Breast epithelium (tissue), 4 donors: Measurements from ENCODE around the gene SLC25A42. TPM values are rescaled to one million over a fixed set of nuclear protein-coding genes. Genes with fewer than 3 reads are reported as not detected.

Source experiments
- DNase-seq, 2 donors: peaks; one replicate each; pipeline ENCODE4 v3.0.0-alpha.2; 2019; ENCODE audit warnings: low spot score in 2 of 2
- H3K27ac ChIP-seq, 2 donors: fragments of 200-600 bp; sonication (generic) in 1 of 2; one replicate each; pipeline ENCODE4 v1.5.1; 2016 to 2019; ENCODE audit warnings: mild to moderate bottlenecking in 1 of 2
- H3K27me3 ChIP-seq, 2 donors: fragments of 200-600 bp; sonication (generic) in 1 of 2; one replicate each; pipeline versions ENCODE4 v1.5.1 to v1.6.0; 2017 to 2019; ENCODE audit warnings: control low read depth in 1 of 2, mild to moderate bottlenecking in 1 of 2
- H3K36me3 ChIP-seq: fragments of 200-600 bp; one replicate; pipeline ENCODE4 v1.5.1; 2019
- H3K4me1 ChIP-seq, 2 donors: fragments of 200-600 bp; sonication (generic); one replicate each; pipeline ENCODE4 v1.5.1; 2016 to 2019; ENCODE audit warnings: control low read depth in 1 of 2
- H3K4me3 ChIP-seq, 3 donors: fragments of 200-600 bp; sonication (generic); 1 replicate in 2 of 3; 2 replicates in 1 of 3; pipeline ENCODE4 v1.5.1; 2016 to 2019; ENCODE audit warnings: mild to moderate bottlenecking in 3 of 3, moderate library complexity in 2 of 3
- H3K9me3 ChIP-seq, 2 donors: fragments of 200-600 bp; sonication (generic) in 1 of 2; one replicate each; pipeline ENCODE4 v1.5.1; 2016 to 2019; ENCODE audit warnings: control low read depth in 1 of 2
- POLR2A ChIP-seq: fragments of 450-650 bp; IDR thresholded peaks from one replicate; pipeline ENCODE4 v1.6.1; 2016; ENCODE audit warnings: antibody characterized with exemption, mild to moderate bottlenecking, moderate library complexity
- POLR2AphosphoS5 ChIP-seq, 3 donors: sonication (generic); formaldehyde crosslinking; IDR thresholded peaks; one replicate each; pipeline ENCODE4 v1.6.1; 2017; ENCODE audit warnings: antibody characterized with exemption in 3 of 3
- intact Hi-C: fragments of 100-400 bp; cut with DNase I; formaldehyde crosslinking; loops from one replicate; pipeline ENCODE4 v1.15.1; 2023; ENCODE audit warnings: low total_unique reads
- total RNA-seq, 3 donors: library from RNA; depleted of rRNA; stranded (reverse); fragments of >200 nt; gene quantifications; one replicate each; pipeline ENCODE4 v1.1.0, GENCODE V29; 2016
- TF ChIP-seq, protein P1 (sequence below), 3 donors: fragments of 450-650 bp; IDR thresholded peaks; one replicate each; pipeline ENCODE4 v1.5.1; 2016 to 2017; ENCODE audit warnings: antibody characterized with exemption in 3 of 3, mild to moderate bottlenecking in 3 of 3, moderate library complexity in 3 of 3

Gene SLC25A42
- total RNA-seq, 3 donors from 2014 or later, result 6.4 to 12.8 (median 9.8) TPM

GRCh38 chr19:19026299-19026971 lies 37.4 kb upstream of the SLC25A42 start:
- no peaks in the 10 kb centered on the region for H3K4me1 ChIP-seq
- no peaks in the 10 kb centered on the region for H3K27me3 ChIP-seq
- no peaks in the 10 kb centered on the region for H3K36me3 ChIP-seq
- intact Hi-C loops, result no loop called here
- H3K27ac ChIP-seq, result peak overlapping the region; percentile 50 to 66
- peak in 1 of 2 donors; percentile 49 for DNase-seq
- no peak for TF ChIP-seq POLR2AphosphoS5 (IDR thresholded peaks at IDR 0.05)
- TF ChIP-seq, protein P1, sequence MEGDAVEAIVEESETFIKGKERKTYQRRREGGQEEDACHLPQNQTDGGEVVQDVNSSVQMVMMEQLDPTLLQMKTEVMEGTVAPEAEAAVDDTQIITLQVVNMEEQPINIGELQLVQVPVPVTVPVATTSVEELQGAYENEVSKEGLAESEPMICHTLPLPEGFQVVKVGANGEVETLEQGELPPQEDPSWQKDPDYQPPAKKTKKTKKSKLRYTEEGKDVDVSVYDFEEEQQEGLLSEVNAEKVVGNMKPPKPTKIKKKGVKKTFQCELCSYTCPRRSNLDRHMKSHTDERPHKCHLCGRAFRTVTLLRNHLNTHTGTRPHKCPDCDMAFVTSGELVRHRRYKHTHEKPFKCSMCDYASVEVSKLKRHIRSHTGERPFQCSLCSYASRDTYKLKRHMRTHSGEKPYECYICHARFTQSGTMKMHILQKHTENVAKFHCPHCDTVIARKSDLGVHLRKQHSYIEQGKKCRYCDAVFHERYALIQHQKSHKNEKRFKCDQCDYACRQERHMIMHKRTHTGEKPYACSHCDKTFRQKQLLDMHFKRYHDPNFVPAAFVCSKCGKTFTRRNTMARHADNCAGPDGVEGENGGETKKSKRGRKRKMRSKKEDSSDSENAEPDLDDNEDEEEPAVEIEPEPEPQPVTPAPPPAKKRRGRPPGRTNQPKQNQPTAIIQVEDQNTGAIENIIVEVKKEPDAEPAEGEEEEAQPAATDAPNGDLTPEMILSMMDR (IDR thresholded peaks at IDR 0.05), result peak in 1 of 3 donors; percentile 33
- H3K9me3 ChIP-seq, result no peaks in the 10 kb centered on the region
- H3K4me3 ChIP-seq, result no peak overlapping the region

GRCh38 chr19:19027228-19027627 lies 36.6 kb upstream of the SLC25A42 start:
- no peak for DNase-seq
- Histone ChIP-seq H3K9me3 (no peaks in the 10 kb centered on the region), H3K4me3 (no peak overlapping the region), H3K27ac (peak overlapping the region in 1 of 2 donors; percentile 66), H3K36me3 (no peaks in the 10 kb centered on the region), H3K4me1 (no peaks in the 10 kb centered on the region), H3K27me3 (no peaks in the 10 kb centered on the region)
- intact Hi-C loops, result no loop called here
- TF ChIP-seq POLR2A, result no peak
- TF ChIP-seq POLR2AphosphoS5 (IDR thresholded peaks at IDR 0.05), result no peak
- TF ChIP-seq, protein P1 (IDR thresholded peaks at IDR 0.05), result no peak

- Histone ChIP-seq H3K4me3 (no peak overlapping the region), H3K27ac (no peak overlapping the region), H3K27me3 (no peaks in the 10 kb centered on the region), H3K4me1 (no peaks in the 10 kb centered on the region), H3K36me3 (no peaks in the 10 kb centered on the region), H3K9me3 (no peaks in the 10 kb centered on the region)
- intact Hi-C loops, result no loop called here
- no peak for TF ChIP-seq POLR2AphosphoS5 (IDR thresholded peaks at IDR 0.05)
- TF ChIP-seq, protein P1 (IDR thresholded peaks at IDR 0.05), result no peak
- TF ChIP-seq POLR2A, result no peak
- no peak for DNase-seq
Measured at GRCh38 chr19:19028526-19028925, 35.3 kb upstream of the SLC25A42 start.

DNA sequence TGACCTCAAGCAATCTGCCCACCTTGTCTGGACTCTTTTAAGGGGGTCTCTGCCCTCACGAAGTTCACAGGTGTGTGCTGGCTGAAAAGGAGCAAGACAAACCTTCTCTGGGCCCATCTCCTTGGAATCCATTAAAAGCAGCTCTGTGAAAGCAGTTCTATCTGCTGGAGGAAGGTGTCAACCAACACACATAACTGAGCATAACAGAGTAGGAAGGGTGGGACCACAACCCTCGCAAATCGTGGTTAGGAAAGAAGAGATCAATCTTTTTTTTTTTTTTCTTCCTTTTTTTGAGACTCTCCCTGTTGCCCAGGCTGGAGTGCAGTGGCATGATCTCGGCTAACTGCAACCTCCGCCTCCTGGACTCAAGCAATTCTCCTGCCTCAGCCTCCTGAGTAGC lies 31.9 kb upstream of the SLC25A42 start:
- peak overlapping the region in 1 of 2 donors; percentile 93 for H3K27ac ChIP-seq
- H3K4me1 ChIP-seq, result peaks cover 2 to 5% of the 10 kb centered on the region in 2 donors
- H3K4me3 ChIP-seq, result peak overlapping the region in 2 of 3 donors; percentile 79 to 96
- TF ChIP-seq POLR2A (no peak), POLR2AphosphoS5 (IDR thresholded peaks at IDR 0.05) (no peak)
- TF ChIP-seq, protein P1 (IDR thresholded peaks at IDR 0.05), result no peak
- no peak for DNase-seq
- intact Hi-C loops, result no loop called here
- no peaks in the 10 kb centered on the region for H3K36me3 ChIP-seq
- H3K9me3 ChIP-seq, result no peaks in the 10 kb centered on the region
- no peaks in the 10 kb centered on the region for H3K27me3 ChIP-seq

GRCh38 chr19:19032420-19033175 lies 31.2 kb upstream of the SLC25A42 start:
- Histone ChIP-seq H3K36me3 (no peaks in the 10 kb centered on the region), H3K4me1 (peaks cover 2 to 5% of the 10 kb centered on the region in 2 donors), H3K27ac (peak overlapping the region; percentile 85 to 93), H3K27me3 (no peaks in the 10 kb centered on the region), H3K4me3 (peak overlapping the region; percentile 79 to 96 (median 81)), H3K9me3 (no peaks in the 10 kb centered on the region)
- peak; percentile 59 to 61 for DNase-seq
- TF ChIP-seq POLR2AphosphoS5 (IDR thresholded peaks at IDR 0.05) (no peak), POLR2A (no peak)
- TF ChIP-seq, protein P1 (IDR thresholded peaks at IDR 0.05), result no peak
- intact Hi-C loops, result no loop called here
